NCI-H460 (cell line): ENCODE results near the gene ST6GALNAC3. TPM values are rescaled to one million over a fixed set of nuclear protein-coding genes. Genes with fewer than 3 reads are reported as not detected.
"Not testable (repeated sequence)": the region's sequence is repeated elsewhere in the genome, so short reads cannot be mapped to it uniquely, and the experiment has no call there.

ENCODE experiments used
- DNase-seq: peaks from one replicate; pipeline ENCODE4 v3.0.0-alpha.2; 2016; ENCODE audit warnings: low read depth; ENCODE audit errors: extremely low read depth
- total RNA-seq: library from RNA; depleted of rRNA; stranded (reverse); fragments of >200 nt; shearing (Covaris generic); gene quantifications from 2 replicates; pipeline ENCODE4 v1.2.3, GENCODE V29; 2014

Gene ST6GALNAC3
- total RNA-seq, 1 experiment from 2014 or later = 0.67 TPM

- DNase-seq = peak; percentile 88
These were observed 163.6 kb downstream of the ST6GALNAC3 start for GRCh38 chr1:76238094-76238628.

GRCh38 chr1:76239470-76239918, 164.9 kb downstream of the ST6GALNAC3 start:
- DNase-seq = peak; percentile 7

- DNase-seq = no peak
These were observed 165.8 kb downstream of the ST6GALNAC3 start for GRCh38 chr1:76240316-76240715.

- DNase-seq = not testable (repeated sequence)
These were observed 168.0 kb downstream of the ST6GALNAC3 start for GRCh38 chr1:76242587-76242986.

GRCh38 chr1:76247261-76247852, 172.8 kb downstream of the ST6GALNAC3 start:
- DNase-seq = no peak

- DNase-seq = no peak
These were observed 175.7 kb downstream of the ST6GALNAC3 start for GRCh38 chr1:76250271-76250670.

GRCh38 chr1:76252431-76252830, 177.9 kb downstream of the ST6GALNAC3 start:
- DNase-seq = no peak

GRCh38 chr1:76254104-76255030, 179.8 kb downstream of the ST6GALNAC3 start:
- no peak for DNase-seq

- no peak for DNase-seq
These were observed 182.0 kb downstream of the ST6GALNAC3 start for GRCh38 chr1:76256289-76257223.

GRCh38 chr1:76257823-76258222, 183.3 kb downstream of the ST6GALNAC3 start:
- no peak for DNase-seq

- DNase-seq = no peak
These were observed 184.7 kb downstream of the ST6GALNAC3 start for GRCh38 chr1:76259270-76259669.

GRCh38 chr1:76260279-76260678, 185.7 kb downstream of the ST6GALNAC3 start:
- no peak for DNase-seq

- DNase-seq = no peak
These were observed 188.1 kb downstream of the ST6GALNAC3 start for GRCh38 chr1:76262601-76263000.

- DNase-seq = no peak
These were observed 190.1 kb downstream of the ST6GALNAC3 start for GRCh38 chr1:76264642-76265041.

GRCh38 chr1:76266762-76267161, 192.2 kb downstream of the ST6GALNAC3 start:
- DNase-seq = no peak

GRCh38 chr1:76267631-76268030, 193.1 kb downstream of the ST6GALNAC3 start:
- DNase-seq = no peak

- DNase-seq = no peak
These were observed 193.8 kb downstream of the ST6GALNAC3 start for GRCh38 chr1:76268341-76268740.

GRCh38 chr1:76269155-76269554, 194.6 kb downstream of the ST6GALNAC3 start:
- peak; percentile 26 for DNase-seq

GRCh38 chr1:76274302-76274701, 199.8 kb downstream of the ST6GALNAC3 start:
- DNase-seq = no peak

- no peak for DNase-seq
These were observed 200.2 kb downstream of the ST6GALNAC3 start for GRCh38 chr1:76274718-76275117.
